Ishikawa (cell line): ENCODE measurements around the gene FOXJ1.

Experiments
- CEBPB ChIP-seq: IDR thresholded peaks from 2 replicates; pipeline ENCODE4 v1.6.1; 2012
- CREB1 ChIP-seq: IDR thresholded peaks from 2 replicates; pipeline ENCODE4 v1.6.1; 2012; ENCODE audit warnings: low read depth
- EGR1 ChIP-seq: IDR thresholded peaks from 2 replicates; pipeline ENCODE4 v1.6.1; 2012
- EP300 ChIP-seq: IDR thresholded peaks from 2 replicates; pipeline ENCODE4 v1.6.1; 2012; ENCODE audit warnings: borderline replicate concordance
- FOXM1 ChIP-seq: IDR thresholded peaks from 2 replicates; pipeline ENCODE4 v1.6.1; 2012; ENCODE audit warnings: low read depth, borderline replicate concordance
- NFIC ChIP-seq: IDR thresholded peaks from 2 replicates; pipeline ENCODE4 v1.6.1; 2012
- RAD21 ChIP-seq: IDR thresholded peaks from 2 replicates; pipeline ENCODE4 v1.6.1; 2012; ENCODE audit warnings: low read depth
- REST ChIP-seq: IDR thresholded peaks from 2 replicates; pipeline ENCODE4 v1.6.1; 2012; ENCODE audit warnings: low read depth, mild to moderate bottlenecking
- TAF1 ChIP-seq: IDR thresholded peaks from 2 replicates; pipeline ENCODE4 v1.6.1; 2012; ENCODE audit warnings: low read depth, mild to moderate bottlenecking
- TCF12 ChIP-seq: IDR thresholded peaks from 2 replicates; pipeline ENCODE4 v1.6.1; 2012; ENCODE audit warnings: low read depth
- TEAD4 ChIP-seq: IDR thresholded peaks from 2 replicates; pipeline ENCODE4 v1.6.1; 2012
- USF1 ChIP-seq: IDR thresholded peaks from 2 replicates; pipeline ENCODE4 v1.6.1; 2012
- YY1 ChIP-seq: IDR thresholded peaks from 2 replicates; pipeline ENCODE4 v1.6.1; 2012; ENCODE audit warnings: low read depth
- ZBTB7A ChIP-seq: IDR thresholded peaks from 2 replicates; pipeline ENCODE4 v1.6.1; 2012; ENCODE audit warnings: low read depth
- TF ChIP-seq, protein P1 (sequence below): IDR thresholded peaks from 2 replicates; pipeline ENCODE4 v1.6.1; 2012

The FOXJ1 gene

GRCh38 chr17:76124582-76125390 lies 16.3 kb downstream of the FOXJ1 start:
- TF ChIP-seq REST (no peak), RAD21 (no peak), FOXM1 (no peak), CEBPB (no peak), EGR1 (no peak), NFIC (no peak), TEAD4 (no peak), CREB1 (no peak), TAF1 (no peak), ZBTB7A (no peak), EP300 (no peak), TCF12 (no peak), USF1 (no peak), YY1 (no peak)
- TF ChIP-seq, protein P1, sequence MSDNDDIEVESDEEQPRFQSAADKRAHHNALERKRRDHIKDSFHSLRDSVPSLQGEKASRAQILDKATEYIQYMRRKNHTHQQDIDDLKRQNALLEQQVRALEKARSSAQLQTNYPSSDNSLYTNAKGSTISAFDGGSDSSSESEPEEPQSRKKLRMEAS, result no peak

DNA sequence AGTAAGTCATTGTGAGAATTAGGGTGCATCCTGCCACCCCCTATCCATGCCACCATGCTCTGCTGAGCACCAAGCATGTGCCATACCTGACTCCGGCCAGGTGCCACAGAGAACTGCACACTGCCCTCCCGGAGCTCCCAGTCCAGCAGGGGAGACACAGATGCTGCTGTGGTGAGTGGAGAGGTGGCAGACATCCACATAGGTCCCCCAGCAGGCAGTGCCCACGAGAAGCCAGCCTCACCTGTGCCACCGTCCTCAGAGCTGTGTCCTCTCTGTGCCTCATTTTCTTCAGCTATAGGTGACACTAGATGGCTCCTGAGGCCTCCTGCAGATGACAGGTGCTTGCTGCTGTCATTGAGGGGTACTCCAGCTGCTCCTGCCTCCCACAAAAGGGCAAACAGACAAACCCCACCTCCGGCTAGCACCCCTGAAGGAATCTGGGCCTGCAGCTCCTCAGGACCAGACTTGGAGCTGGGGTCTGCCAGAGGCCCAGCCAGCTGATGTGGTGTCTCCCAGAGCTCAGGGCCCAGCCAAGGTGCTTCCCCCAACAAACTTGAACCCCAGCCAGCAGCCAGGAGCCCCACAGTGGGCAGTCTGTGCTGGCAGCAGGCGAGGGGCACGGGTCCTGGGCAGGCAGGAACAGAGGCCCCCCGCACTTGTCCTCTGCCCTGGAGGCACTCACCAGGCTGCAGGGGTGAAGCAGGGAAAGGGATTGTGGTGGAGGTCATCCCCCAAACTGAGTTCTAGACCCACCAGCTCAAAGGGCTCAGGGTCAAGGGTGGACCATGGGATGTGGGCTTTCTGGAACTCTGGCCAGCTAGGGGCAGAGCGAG lies 17.1 kb downstream of the FOXJ1 start:
- peak; percentile 31; the same call in 1 of the 2 replicates for TF ChIP-seq RAD21
- no peak for TF ChIP-seq TCF12

DNA sequence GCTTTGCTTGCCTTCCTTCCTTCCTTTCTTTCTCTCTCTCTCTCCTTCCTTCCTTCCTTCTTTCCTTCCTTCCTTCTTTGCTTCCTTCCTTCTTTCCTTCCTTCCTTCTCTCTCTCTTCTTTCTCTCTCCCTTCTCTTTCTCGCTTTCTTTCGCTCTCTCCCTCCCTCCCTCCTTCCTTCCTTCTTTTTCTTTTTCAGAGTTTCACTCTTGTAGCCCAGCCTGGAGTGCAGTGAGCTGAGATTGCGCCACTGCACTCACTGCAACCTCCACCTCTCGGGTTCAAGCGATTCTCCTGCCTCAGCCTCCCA lies 17.9 kb downstream of the FOXJ1 start:
- no peak for TF ChIP-seq USF1

- no peak for TF ChIP-seq REST
- no peak for TF ChIP-seq CREB1
- TF ChIP-seq, protein P1, result no peak
- TF ChIP-seq FOXM1, result no peak
- TF ChIP-seq ZBTB7A, result no peak
- no peak for TF ChIP-seq TEAD4
- TF ChIP-seq EGR1, result no peak
- no peak for TF ChIP-seq CEBPB
- TF ChIP-seq USF1, result no peak
- TF ChIP-seq YY1, result no peak
- no peak for TF ChIP-seq TAF1
- TF ChIP-seq EP300, result no peak
- TF ChIP-seq NFIC, result no peak
- no peak for TF ChIP-seq RAD21
- no peak for TF ChIP-seq TCF12
Observed at GRCh38 chr17:76122431-76123190, 18.4 kb downstream of the FOXJ1 start.

- TF ChIP-seq TCF12, result no peak
- TF ChIP-seq TAF1, result no peak
- no peak for TF ChIP-seq ZBTB7A
- TF ChIP-seq YY1, result no peak
- TF ChIP-seq RAD21, result no peak
- TF ChIP-seq FOXM1, result no peak
Observed at GRCh38 chr17:76121932-76122430, 19.1 kb downstream of the FOXJ1 start.
